Gastrocnemius medialis (tissue), 4 donors: ENCODE measurements around the gene NANOS3. TPM values are rescaled to one million over a fixed set of nuclear protein-coding genes. Genes with fewer than 3 reads are reported as not detected.
A peak's percentile ranks its signal among the peaks of the same experiment; 100 is the strongest.

ENCODE experiments used
- ATAC-seq, 2 donors: fragments of 150-250 bp; one replicate each; pipeline ENCODE4 v1.9.1; 2016
- DNase-seq, 2 donors: peaks; one replicate each; pipeline ENCODE4 v3.0.0-alpha.2; 2019
- H3K27ac ChIP-seq, 4 donors: fragments of 200-600 bp; sonication (generic); 1 replicate in 1 of 4; 2 replicates in 3 of 4; pipeline ENCODE4 v1.5.1; 2016 to 2018; ENCODE audit warnings: mild to moderate bottlenecking in 2 of 4, moderate library complexity in 1 of 4
- H3K27me3 ChIP-seq, 3 donors: fragments of 200-600 bp; sonication (generic) in 2 of 3; 1 replicate in 1 of 3; 2 replicates in 2 of 3; pipeline versions ENCODE4 v1.5.1 to v1.6.0; 2016 to 2019; ENCODE audit warnings: mild to moderate bottlenecking in 1 of 3, moderate library complexity in 1 of 3
- H3K36me3 ChIP-seq, 2 donors: fragments of 200-600 bp; sonication (generic) in 1 of 2; one replicate each; pipeline ENCODE4 v1.5.1; 2017 to 2018
- H3K4me1 ChIP-seq, 2 donors: fragments of 200-600 bp; sonication (generic) in 1 of 2; one replicate each; pipeline ENCODE4 v1.5.1; 2016 to 2017; ENCODE audit warnings: mild to moderate bottlenecking in 2 of 2
- H3K4me3 ChIP-seq, 4 donors: fragments of 200-600 bp; sonication (generic) in 3 of 4; 1 replicate in 1 of 4; 2 replicates in 3 of 4; pipeline ENCODE4 v1.5.1; 2016 to 2019; ENCODE audit warnings: mild to moderate bottlenecking in 2 of 4
- H3K9me3 ChIP-seq, 3 donors: fragments of 200-600 bp; sonication (generic) in 2 of 3; 1 replicate in 1 of 3; 2 replicates in 2 of 3; pipeline ENCODE4 v1.5.1; 2016 to 2019
- CTCF ChIP-seq, 5 experiments: fragments of 450-650 bp in 3 of 5; fragments of 200-600 bp in 2 of 5; sonication (generic) in 2 of 5; IDR thresholded peaks in 4 of 5; conservative IDR thresholded peaks in 1 of 5; 1 replicate in 4 of 5; 2 replicates in 1 of 5; pipeline ENCODE4 v1.5.1; 2016 to 2019; ENCODE audit warnings: antibody characterized with exemption in 5 of 5, mild to moderate bottlenecking in 3 of 5, moderate library complexity in 3 of 5
- POLR2A ChIP-seq, 2 donors: fragments of 450-650 bp; IDR thresholded peaks; one replicate each; pipeline ENCODE4 v1.6.1; 2017; ENCODE audit warnings: antibody characterized with exemption in 2 of 2, mild to moderate bottlenecking in 2 of 2, moderate library complexity in 2 of 2
- in situ Hi-C, 4 donors: fragments of 200-750 bp; cut with MboI; loops; one replicate each; pipeline versions ENCODE4 v1.15.0 to v1.8.0; 2017; ENCODE audit warnings: low sequenced_read_pairs in 4 of 4
- intact Hi-C: fragments of 100-400 bp; cut with DNase I; formaldehyde crosslinking; loops from one replicate; pipeline ENCODE4 v1.15.1; 2023; ENCODE audit warnings: low total_unique reads
- total RNA-seq, 4 donors: library from RNA; depleted of rRNA; stranded (reverse); fragments of >200 nt; gene quantifications; one replicate each; pipeline versions ENCODE4 v1.1.0 to v1.2.3, GENCODE V29; 2016

NANOS3 gene
- total RNA-seq, 4 donors from 2014 or later, result not detected

GRCh38 chr19:13868663-13869062 is 8.3 kb upstream of the NANOS3 start:
- in situ Hi-C loops, result loop anchor here (10.0 to 25.0 kb wide), 4 partner anchors 94 to 581 kb away; partner anchors contain the start of gene C19orf53 (in 1 of the 4)
- H3K27ac ChIP-seq, result no peak overlapping the region

GRCh38 chr19:13869281-13869680 is 7.7 kb upstream of the NANOS3 start:
- intact Hi-C loops (no loop called here), in situ Hi-C loops (loop anchor here (10.0 to 25.0 kb wide), 4 partner anchors 94 to 582 kb away; partner anchors contain the start of gene C19orf53 (in 1 of the 4))
- Histone ChIP-seq H3K36me3 (no peaks in the 10 kb centered on the region), H3K4me1 (peaks cover 6 to 7% of the 10 kb centered on the region in 2 donors), H3K27ac (no peak overlapping the region), H3K9me3 (no peaks in the 10 kb centered on the region), H3K4me3 (no peak overlapping the region), H3K27me3 (peaks cover 9 to 20% (median 16%) of the 10 kb centered on the region in 3 donors)
- no peak for ATAC-seq
- DNase-seq, result no peak
- no peak for TF ChIP-seq POLR2A (IDR thresholded peaks at IDR 0.05)
- TF ChIP-seq CTCF (IDR thresholded peaks at IDR 0.05 in 4 of 5, conservative IDR thresholded peaks at IDR 0.05 in 1 of 5), result no peak

More at GRCh38 chr19:13868663-13869062, 8.3 kb upstream of the NANOS3 start:
- intact Hi-C loops, result no loop called here
- H3K27me3 ChIP-seq, result peaks cover 9 to 16% (median 16%) of the 10 kb centered on the region in 3 donors
- H3K9me3 ChIP-seq, result no peaks in the 10 kb centered on the region
- no peak overlapping the region for H3K4me3 ChIP-seq
- TF ChIP-seq POLR2A (IDR thresholded peaks at IDR 0.05), result no peak
- no peak for TF ChIP-seq CTCF (IDR thresholded peaks at IDR 0.05 in 4 of 5, conservative IDR thresholded peaks at IDR 0.05 in 1 of 5)
- DNase-seq (no peak), ATAC-seq (no peak)
- no peaks in the 10 kb centered on the region for H3K36me3 ChIP-seq
- H3K4me1 ChIP-seq, result peaks cover 6 to 7% of the 10 kb centered on the region in 2 donors

GRCh38 chr19:13870873-13871272 is 6.1 kb upstream of the NANOS3 start:
- intact Hi-C loops, result no loop called here
- Histone ChIP-seq H3K9me3 (no peaks in the 10 kb centered on the region), H3K4me3 (no peak overlapping the region), H3K36me3 (no peaks in the 10 kb centered on the region), H3K27ac (no peak overlapping the region), H3K4me1 (peaks cover 6% of the 10 kb centered on the region in 2 donors), H3K27me3 (peaks cover 8 to 18% (median 15%) of the 10 kb centered on the region in 3 donors)
- DNase-seq (no peak), ATAC-seq (no peak)
- no peak for TF ChIP-seq CTCF (IDR thresholded peaks at IDR 0.05 in 4 of 5, conservative IDR thresholded peaks at IDR 0.05 in 1 of 5)
- no peak for TF ChIP-seq POLR2A (IDR thresholded peaks at IDR 0.05)
- in situ Hi-C loops, result loop anchor here (10.0 to 25.0 kb wide), 7 partner anchors 174 to 584 kb away; partner anchors contain the start of gene MISP3 (in 1 of the 4)

- ATAC-seq (no peak), DNase-seq (no peak)
- Histone ChIP-seq H3K4me1 (no peaks in the 10 kb centered on the region), H3K9me3 (no peaks in the 10 kb centered on the region), H3K36me3 (no peaks in the 10 kb centered on the region), H3K27ac (no peak overlapping the region), H3K27me3 (peaks cover 0 to 12% (median 11%) of the 10 kb centered on the region in 3 donors), H3K4me3 (peak overlapping the region in 2 of 4 donors; percentile 44 to 46)
- intact Hi-C loops, result no loop called here
- TF ChIP-seq POLR2A (IDR thresholded peaks at IDR 0.05), result no peak
- TF ChIP-seq CTCF (IDR thresholded peaks at IDR 0.05 in 4 of 5, conservative IDR thresholded peaks at IDR 0.05 in 1 of 5), result no peak
- in situ Hi-C loops, result loop anchor here (10.0 to 25.0 kb wide), 7 partner anchors 172 to 585 kb away; partner anchors contain the start of gene MISP3 (in 1 of the 4)
Observed at GRCh38 chr19:13872339-13872694, 4.6 kb upstream of the NANOS3 start.
